ENCODE results near the gene GREB1. TPM values are rescaled to one million over a fixed set of nuclear protein-coding genes. Genes with fewer than 3 reads are reported as not detected.

Gene GREB1
- total RNA-seq, 1 donor from 2014 or later: under 0.01 TPM

GRCh38 chr2:11537951-11538350 is 4.1 kb downstream of the GREB1 start:
- H3K27me3 ChIP-seq (ENCODE audit: control insufficient read depth, insufficient read depth, low read length): peaks cover 9% of the 10 kb centered on the region
- H3K36me3 ChIP-seq (ENCODE audit: control insufficient read depth, insufficient read depth, low read length): no peaks in the 10 kb centered on the region
- no peak for DNase-seq (ENCODE audit: low read depth)
- no peak overlapping the region for H3K4me3 ChIP-seq (ENCODE audit: low read depth, low read length)
- no peak for TF ChIP-seq CTCF (IDR thresholded peaks at IDR 0.05; ENCODE audit: insufficient read depth, low read length, severe bottlenecking)
- FAIRE-seq: no peak

GRCh38 chr2:11539317-11540147 is 5.7 kb downstream of the GREB1 start:
- no peak for FAIRE-seq
- no peak for TF ChIP-seq CTCF (IDR thresholded peaks at IDR 0.05; ENCODE audit: insufficient read depth, low read length, severe bottlenecking)
- no peak overlapping the region for H3K4me3 ChIP-seq (ENCODE audit: low read depth, low read length)
- H3K36me3 ChIP-seq (ENCODE audit: control insufficient read depth, insufficient read depth, low read length): no peaks in the 10 kb centered on the region
- no peak for DNase-seq (ENCODE audit: low read depth)
- peaks cover 7% of the 10 kb centered on the region for H3K27me3 ChIP-seq (ENCODE audit: control insufficient read depth, insufficient read depth, low read length)

- DNase-seq (ENCODE audit: low read depth) (no peak), FAIRE-seq (no peak)
- Histone ChIP-seq H3K36me3 (ENCODE audit: control insufficient read depth, insufficient read depth, low read length) (no peaks in the 10 kb centered on the region), H3K27me3 (ENCODE audit: control insufficient read depth, insufficient read depth, low read length) (peaks cover 7% of the 10 kb centered on the region), H3K4me3 (ENCODE audit: low read depth, low read length) (no peak overlapping the region)
- no peak for TF ChIP-seq CTCF (IDR thresholded peaks at IDR 0.05; ENCODE audit: insufficient read depth, low read length, severe bottlenecking)
These were observed 6.5 kb downstream of the GREB1 start for GRCh38 chr2:11540148-11540995.

- no peaks in the 10 kb centered on the region for H3K36me3 ChIP-seq (ENCODE audit: control insufficient read depth, insufficient read depth, low read length)
- peaks cover 4% of the 10 kb centered on the region for H3K27me3 ChIP-seq (ENCODE audit: control insufficient read depth, insufficient read depth, low read length)
- FAIRE-seq (no peak), DNase-seq (ENCODE audit: low read depth) (no peak)
- no peak overlapping the region for H3K4me3 ChIP-seq (ENCODE audit: low read depth, low read length)
- no peak for TF ChIP-seq CTCF (IDR thresholded peaks at IDR 0.05; ENCODE audit: insufficient read depth, low read length, severe bottlenecking)
These were observed 7.3 kb downstream of the GREB1 start for GRCh38 chr2:11540996-11541692.

- FAIRE-seq (peak; percentile 7), DNase-seq (ENCODE audit: low read depth) (no peak)
- Histone ChIP-seq H3K27me3 (ENCODE audit: control insufficient read depth, insufficient read depth, low read length) (peaks cover 4% of the 10 kb centered on the region), H3K36me3 (ENCODE audit: control insufficient read depth, insufficient read depth, low read length) (no peaks in the 10 kb centered on the region), H3K4me3 (ENCODE audit: low read depth, low read length) (no peak overlapping the region)
- TF ChIP-seq CTCF (IDR thresholded peaks at IDR 0.05; ENCODE audit: insufficient read depth, low read length, severe bottlenecking): no peak
These were observed 7.9 kb downstream of the GREB1 start for GRCh38 chr2:11541693-11542274.

Measured in bronchial epithelial cell (primary cell).